Astrocyte of the hippocampus (primary cell): ENCODE measurements around the gene THBS4.

Experiments used
- DNase-seq: peaks from one replicate; pipeline ENCODE4 v3.0.0; 2011; ENCODE audit warnings: low read depth, low spot score

The THBS4 gene

DNA sequence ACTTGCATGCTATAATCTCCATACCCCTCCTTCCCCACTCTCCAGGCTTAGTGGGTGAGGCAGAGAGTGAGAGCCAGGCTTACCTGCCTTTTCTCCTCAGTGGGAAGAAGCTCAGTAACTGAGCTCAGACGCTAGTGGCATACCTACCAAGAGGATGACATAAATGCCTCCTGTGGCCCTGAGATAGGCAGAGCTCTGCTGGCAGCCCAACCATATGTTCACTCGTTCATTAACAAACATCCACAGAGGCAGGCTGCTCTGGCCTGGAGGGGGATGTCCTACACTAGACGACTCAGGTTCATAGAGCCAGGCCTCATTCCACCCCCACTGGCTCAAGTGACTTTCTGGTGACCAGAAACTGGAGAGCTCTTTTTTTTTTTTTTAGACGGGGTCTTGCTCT, 81.3 kb downstream of the THBS4 start:
- no peak for DNase-seq

DNA sequence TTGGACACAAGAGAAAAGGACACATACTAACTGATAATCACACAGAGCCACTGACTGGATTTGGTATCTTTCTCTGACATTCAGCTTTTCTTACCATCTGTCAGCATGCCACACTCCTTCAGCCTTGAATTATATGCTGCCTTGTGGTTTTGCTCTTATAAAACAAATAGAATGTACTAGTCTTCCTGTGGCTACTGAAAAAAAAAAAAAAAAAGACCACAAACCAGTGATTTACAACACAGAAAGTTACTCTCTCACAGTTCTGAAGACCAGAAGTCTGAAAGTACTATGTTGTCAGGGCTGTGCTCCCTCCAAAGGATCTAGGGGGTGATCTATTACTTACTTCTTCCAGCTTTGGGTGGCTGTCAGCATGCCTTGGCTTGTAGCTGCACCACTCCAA, 82.3 kb downstream of the THBS4 start:
- DNase-seq: peak; percentile 33

DNA sequence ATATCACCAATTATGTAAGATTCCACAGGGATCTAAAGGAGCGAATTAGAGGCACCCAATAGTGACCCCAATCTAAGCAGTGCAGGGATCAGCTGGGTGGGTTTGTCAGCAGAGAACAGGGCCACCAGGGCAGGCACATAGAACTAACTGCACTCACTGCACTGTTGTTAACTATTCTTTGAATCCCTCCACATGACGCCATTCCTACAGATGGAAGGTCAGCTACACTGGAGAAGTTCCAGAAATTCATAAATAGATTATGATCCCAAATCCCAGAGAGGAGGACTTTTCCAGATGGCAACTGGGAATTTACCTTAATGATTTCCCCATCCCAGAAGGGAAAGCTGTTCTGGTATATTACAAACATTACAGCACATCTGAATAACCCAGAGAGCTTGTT, 84.2 kb downstream of the THBS4 start:
- no peak for DNase-seq

DNA sequence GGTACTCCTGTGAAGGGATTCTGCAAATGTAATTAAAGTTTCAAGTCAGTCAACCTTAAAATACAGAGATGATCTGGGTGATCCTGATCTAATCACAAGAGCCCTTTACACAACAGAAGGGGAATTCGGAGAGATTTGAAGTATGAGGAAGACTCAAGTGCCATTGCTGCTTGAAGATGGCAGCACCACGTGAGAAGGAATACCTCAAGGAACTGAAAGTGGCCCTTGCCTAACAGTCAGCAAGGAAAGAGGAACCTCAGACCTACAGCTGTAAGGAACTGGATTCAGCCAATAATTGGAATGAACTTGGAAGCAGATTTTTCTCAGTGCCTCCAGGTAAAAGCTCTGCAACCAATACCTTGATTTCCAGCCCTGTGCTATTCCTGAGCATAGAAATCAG, 87.4 kb downstream of the THBS4 start:
- no peak for DNase-seq

DNA sequence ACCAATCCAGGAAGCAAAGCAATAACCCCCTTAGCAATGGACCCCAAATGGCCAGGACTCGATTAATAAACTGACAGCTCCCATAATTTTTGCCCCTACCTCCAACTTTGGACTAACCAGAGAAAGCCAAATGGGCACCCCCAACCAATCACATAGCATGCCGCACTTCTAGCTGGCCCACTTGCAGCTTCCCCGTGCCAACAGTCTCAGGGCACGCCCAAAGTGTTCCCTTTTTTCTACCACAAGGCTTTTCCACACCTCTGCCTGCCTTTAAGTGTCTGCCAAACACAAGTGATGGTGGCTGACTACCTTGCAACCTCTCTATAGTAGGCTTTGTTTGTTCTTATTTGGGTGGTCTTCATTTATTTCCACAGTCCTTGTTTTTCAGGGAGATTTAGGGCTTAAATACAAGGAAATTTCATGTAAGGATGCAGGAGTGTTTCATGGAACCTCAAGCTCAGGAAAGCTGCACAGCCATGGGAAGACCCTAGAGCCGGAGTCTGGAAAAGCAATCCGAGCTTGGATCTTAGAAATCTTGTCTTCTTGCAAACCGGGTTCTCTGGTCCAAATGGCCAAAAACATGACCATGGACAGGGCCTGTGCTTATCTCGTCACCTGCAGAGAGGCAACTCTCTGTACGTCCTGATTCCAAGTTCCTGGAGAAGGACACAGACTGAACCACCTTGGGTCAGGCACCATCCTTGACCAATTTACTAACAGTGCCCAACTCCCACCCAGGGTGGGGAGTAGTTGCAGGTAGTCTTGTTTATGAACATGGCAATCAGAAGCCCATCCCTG, 89.2 kb downstream of the THBS4 start:
- no peak for DNase-seq

DNA sequence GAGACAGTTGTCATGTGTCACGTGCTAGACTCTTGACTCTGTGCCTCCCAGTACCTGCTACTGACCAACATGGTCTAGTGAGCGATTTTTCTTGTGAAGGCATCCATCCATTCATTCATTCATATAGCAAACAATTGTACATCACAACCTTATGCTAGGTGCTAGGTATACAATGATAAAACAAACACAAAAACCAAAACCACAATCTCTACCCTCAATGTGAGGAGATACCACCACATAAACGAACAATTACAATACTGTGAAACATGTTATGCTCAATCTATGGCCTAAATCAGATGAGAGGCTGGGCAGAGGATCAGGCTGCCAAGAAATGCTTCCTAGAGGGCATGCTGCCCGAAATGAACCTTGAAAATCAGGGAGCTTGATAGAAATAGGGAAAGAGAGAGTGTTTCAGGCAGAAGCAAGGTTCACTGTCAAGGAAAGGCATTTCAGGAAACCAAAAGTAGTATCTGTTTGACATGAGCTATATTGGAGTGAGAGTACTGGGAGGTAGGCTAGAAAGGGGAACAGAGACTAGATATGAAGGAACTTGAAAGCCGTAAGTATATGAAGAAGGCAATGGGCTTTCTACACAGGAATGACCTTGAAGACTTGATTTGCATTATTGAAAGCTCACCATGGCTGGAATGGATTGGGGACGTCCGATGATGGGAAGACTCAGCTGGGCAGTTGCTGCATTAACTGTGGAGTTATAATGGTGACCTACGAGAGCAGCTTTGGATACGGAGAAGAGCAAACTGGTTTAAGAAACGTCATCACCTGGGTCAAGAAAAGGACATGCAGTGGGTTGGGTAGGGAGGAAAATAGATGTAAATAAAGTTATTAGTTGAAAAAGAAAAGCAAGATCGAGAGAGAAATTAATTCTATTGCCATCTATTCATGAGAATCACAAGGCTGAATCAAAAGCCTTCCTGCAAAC, 90.1 kb downstream of the THBS4 start:
- no peak for DNase-seq

DNA sequence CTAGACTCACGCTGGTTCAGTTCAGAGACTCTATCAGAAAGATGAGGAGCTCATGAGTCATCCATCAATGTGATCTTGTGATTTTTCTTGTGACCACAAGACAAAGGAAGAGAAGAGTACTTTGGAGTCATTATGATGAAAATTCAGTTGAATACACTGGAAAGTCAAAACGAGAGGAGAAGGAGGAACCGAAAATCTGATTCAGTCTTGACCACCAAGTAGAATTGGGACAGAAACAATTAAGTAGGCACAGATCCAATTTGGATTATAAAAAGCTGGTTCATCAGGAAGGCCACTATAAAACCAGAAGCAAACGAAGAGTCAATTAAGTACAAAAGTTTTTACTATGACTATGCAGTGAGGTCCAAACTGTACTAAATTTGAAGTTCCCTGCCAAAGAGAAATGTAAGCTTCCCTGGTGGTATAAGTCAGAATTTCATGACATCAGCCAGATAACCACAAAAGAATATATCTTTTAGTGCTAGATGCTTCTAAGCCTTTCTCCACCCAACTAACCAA, 90.9 kb downstream of the THBS4 start:
- DNase-seq: peak; percentile 66

DNA sequence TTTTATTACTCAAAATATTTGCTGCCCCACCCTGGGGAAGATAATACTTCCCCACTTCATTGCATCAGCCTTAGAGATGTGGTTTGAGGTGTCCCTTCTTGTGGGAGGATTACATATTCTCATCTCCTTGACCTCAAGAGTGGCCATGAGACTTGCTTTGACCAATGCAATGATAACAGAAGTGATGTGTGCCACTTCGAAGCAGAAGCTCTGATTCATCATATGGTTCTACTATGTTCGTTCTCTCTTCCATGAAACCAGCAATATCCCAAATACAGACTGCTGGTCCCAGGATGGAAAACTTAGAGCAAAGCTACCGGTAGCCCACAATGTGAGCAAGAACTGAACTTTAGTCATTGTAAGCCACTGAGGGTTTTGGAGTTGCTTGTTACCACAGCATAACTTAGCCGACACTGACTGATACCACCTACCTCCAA, 92.0 kb downstream of the THBS4 start:
- no peak for DNase-seq

DNA sequence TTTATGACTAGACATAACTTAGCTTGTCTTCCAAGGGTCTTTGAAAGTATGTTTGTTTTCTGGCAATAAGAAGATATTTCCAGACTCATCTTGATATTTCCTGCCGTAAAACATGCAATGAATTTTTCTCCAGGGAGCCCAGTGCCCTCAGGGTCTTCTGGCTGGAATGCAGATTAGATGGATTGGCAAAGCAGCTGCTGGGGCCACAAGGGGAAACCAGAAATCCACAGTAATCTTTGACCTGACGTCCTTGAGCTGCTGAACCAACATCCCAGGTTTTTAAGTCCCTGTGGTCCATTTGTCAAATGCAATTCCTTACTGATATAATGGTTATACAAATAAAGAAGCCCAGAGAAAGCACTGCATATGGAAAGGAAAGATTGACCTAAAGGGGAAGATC, 93.0 kb downstream of the THBS4 start:
- DNase-seq: no peak

DNA sequence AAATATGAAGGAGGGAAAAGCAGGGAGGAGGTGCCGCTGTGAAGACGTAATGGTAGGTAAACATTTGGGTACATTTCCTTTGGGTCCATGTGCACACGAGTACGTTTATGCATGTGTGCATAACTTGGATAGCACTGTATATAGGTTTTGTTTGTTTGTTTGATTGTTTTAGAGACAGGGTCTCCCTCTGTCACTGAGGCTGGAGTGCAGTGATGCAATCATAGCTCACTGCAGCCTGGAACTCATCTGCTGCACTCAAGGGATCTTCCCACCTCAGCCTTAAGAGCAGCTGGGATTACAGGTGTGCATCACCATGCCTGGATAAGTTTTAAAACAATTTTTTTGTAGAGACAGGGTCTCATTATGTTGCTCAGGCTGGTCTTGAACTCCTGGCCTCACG, 94.0 kb downstream of the THBS4 start:
- DNase-seq: no peak
